ENCODE results near the gene CDH19. TPM values are rescaled to one million over a fixed set of nuclear protein-coding genes. Genes with fewer than 3 reads are reported as not detected.

The CDH19 gene
- total RNA-seq, 4 donors from 2014 or later, result 1.5 to 10.4 (median 3.0) TPM

DNA sequence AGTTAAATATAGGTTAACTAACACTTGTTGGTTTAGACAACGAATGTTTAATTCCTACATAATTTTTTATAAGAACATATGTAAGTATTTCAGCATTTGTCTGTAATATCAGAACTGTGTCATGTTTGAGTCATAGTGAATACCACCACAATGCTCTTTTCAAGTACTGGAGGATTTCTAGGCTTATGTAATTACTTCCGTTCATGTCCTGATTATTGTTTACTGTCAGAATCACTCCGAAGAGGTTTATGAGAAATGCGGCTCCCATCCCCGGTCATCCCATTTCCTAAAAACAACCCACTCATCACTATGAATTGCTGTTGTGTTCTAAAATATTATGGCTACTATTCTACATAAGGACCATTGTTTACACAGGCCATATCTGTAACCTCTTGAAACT, 45.1 kb downstream of the CDH19 start:
- intact Hi-C loops (cut with DNase I; ENCODE audit: low total_unique reads), result no loop called here

DNA sequence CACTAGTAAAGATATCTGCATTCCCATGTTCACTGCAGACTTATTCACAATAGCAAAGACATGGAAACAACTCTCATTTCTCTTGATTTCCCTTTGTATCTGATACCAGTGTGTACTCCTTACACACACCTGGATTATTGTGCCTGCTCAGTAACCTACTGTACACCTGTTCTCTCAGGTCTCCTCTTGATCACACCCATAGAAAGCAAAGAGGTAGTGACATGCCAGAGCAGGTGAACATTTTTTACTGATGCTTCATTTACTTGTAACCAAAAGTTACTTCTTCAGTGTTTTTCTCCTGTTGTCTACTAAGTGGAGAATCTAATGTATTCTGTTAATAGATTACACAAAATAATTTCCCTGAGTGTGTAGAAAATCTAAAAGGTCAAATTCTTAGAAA, 46.8 kb downstream of the CDH19 start:
- no peak overlapping the region for H3K4me3 ChIP-seq
- H3K4me1 ChIP-seq, result no peaks in the 10 kb centered on the region
- no peaks in the 10 kb centered on the region for H3K36me3 ChIP-seq
- TF ChIP-seq CTCF (IDR thresholded peaks at IDR 0.05) (no peak), POLR2A (IDR thresholded peaks at IDR 0.05) (no peak)
- no peaks in the 10 kb centered on the region for H3K9me3 ChIP-seq
- no peak overlapping the region for H3K27ac ChIP-seq
- no peak for DNase-seq
- intact Hi-C loops (cut with DNase I; ENCODE audit: low total_unique reads), result no loop called here
- H3K27me3 ChIP-seq, result no peaks in the 10 kb centered on the region

More for the DNA sequence above, 45.1 kb downstream of the CDH19 start:
- no peaks in the 10 kb centered on the region for H3K36me3 ChIP-seq
- DNase-seq, result no peak
- H3K27me3 ChIP-seq, result no peaks in the 10 kb centered on the region
- no peaks in the 10 kb centered on the region for H3K4me1 ChIP-seq
- no peaks in the 10 kb centered on the region for H3K9me3 ChIP-seq
- H3K27ac ChIP-seq, result no peak overlapping the region
- TF ChIP-seq POLR2A (IDR thresholded peaks at IDR 0.05), result no peak
- TF ChIP-seq CTCF (IDR thresholded peaks at IDR 0.05), result no peak
- H3K4me3 ChIP-seq, result no peak overlapping the region

DNA sequence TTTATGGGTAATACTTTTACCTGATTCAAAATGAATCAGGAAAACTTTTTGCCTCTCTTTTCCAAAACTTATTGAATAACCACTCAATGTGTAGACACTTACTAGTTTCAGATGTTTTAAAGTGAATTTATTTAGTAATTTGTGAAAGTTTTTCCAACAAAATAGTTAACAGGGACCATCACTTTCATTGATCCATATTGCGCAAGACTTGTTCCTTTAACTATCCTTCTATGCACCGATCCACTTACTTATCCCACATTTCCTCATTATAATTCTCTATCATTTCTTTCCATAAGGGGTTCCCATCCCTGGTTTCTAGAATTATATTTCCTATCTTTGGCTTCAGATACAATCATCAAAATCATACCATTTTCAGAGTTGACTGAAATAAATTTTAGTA, 48.3 kb downstream of the CDH19 start:
- DNase-seq, result no peak
- no peaks in the 10 kb centered on the region for H3K36me3 ChIP-seq
- TF ChIP-seq POLR2A (IDR thresholded peaks at IDR 0.05) (no peak), CTCF (IDR thresholded peaks at IDR 0.05) (no peak)
- H3K9me3 ChIP-seq, result no peaks in the 10 kb centered on the region
- H3K4me3 ChIP-seq, result no peak overlapping the region
- H3K27me3 ChIP-seq, result no peaks in the 10 kb centered on the region
- H3K27ac ChIP-seq, result no peak overlapping the region
- intact Hi-C loops (cut with DNase I; ENCODE audit: low total_unique reads), result no loop called here
- H3K4me1 ChIP-seq, result no peaks in the 10 kb centered on the region

DNA sequence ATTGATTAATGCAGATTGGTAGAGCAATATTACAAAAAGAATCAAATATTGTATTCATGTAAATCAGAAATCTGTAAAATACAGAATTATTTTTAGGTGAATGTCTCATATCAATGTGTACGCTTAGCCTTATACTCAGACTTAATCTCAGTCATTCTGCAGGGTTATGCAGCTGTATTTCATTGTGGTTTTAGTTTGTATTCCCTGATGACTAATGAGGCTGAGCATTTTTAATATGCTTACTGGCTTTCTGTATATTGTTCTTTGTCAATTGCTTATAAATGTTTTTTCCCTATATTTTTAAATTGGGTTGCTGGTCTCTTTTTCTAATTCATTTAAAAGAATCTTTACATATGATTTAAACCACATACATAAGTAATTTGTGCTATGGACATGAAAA, 50.1 kb downstream of the CDH19 start:
- no peaks in the 10 kb centered on the region for H3K4me1 ChIP-seq
- no peak overlapping the region for H3K27ac ChIP-seq
- H3K36me3 ChIP-seq, result no peaks in the 10 kb centered on the region
- no peak for DNase-seq
- H3K27me3 ChIP-seq, result no peaks in the 10 kb centered on the region
- H3K4me3 ChIP-seq, result no peak overlapping the region
- intact Hi-C loops (cut with DNase I; ENCODE audit: low total_unique reads), result no loop called here
- no peak for TF ChIP-seq CTCF (IDR thresholded peaks at IDR 0.05)
- TF ChIP-seq POLR2A (IDR thresholded peaks at IDR 0.05), result no peak
- no peaks in the 10 kb centered on the region for H3K9me3 ChIP-seq

DNA sequence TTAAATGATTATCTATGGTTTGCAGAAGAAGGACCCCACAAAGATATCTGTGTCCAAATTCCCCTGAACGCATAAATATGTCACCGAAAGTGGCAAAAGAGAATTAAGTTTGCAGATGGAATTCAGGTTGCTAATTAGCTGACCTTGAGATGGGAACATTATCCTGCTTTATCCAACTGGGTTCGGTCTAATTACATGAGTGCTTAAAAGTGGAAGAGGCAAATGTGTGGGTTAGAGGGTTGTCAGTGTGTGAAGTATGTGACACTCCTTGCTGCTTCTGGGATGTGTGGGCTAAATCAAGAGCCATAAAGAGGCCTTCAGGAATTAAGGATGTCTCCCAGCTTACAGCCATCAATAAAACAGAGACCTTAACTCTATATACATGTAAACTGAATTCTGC, 53.5 kb downstream of the CDH19 start:
- H3K4me3 ChIP-seq, result no peak overlapping the region
- TF ChIP-seq CTCF (IDR thresholded peaks at IDR 0.05) (no peak), POLR2A (IDR thresholded peaks at IDR 0.05) (no peak)
- no peaks in the 10 kb centered on the region for H3K27me3 ChIP-seq
- no peaks in the 10 kb centered on the region for H3K4me1 ChIP-seq
- H3K27ac ChIP-seq, result no peak overlapping the region
- no peaks in the 10 kb centered on the region for H3K36me3 ChIP-seq
- no peak for DNase-seq
- no peaks in the 10 kb centered on the region for H3K9me3 ChIP-seq
- intact Hi-C loops (cut with DNase I; ENCODE audit: low total_unique reads), result no loop called here

All from uterus (tissue), 4 donors.